Mucosa of gallbladder (tissue), 1 donor: ENCODE measurements around the gene MAPT. TPM values are rescaled to one million over a fixed set of nuclear protein-coding genes. Genes with fewer than 3 reads are reported as not detected.
"Not testable (repeated sequence)": the region's sequence is repeated elsewhere in the genome, so short reads cannot be mapped to it uniquely, and the experiment has no call there.

ENCODE experiments used
- DNase-seq: peaks from one replicate; pipeline ENCODE4 v3.0.0-alpha.2; 2020; ENCODE audit warnings: low spot score
- total RNA-seq: library from RNA; stranded (reverse); gene quantifications from one replicate; pipeline ENCODE4 v1.2.1, GENCODE V29; 2021
- donor health status: DM: no; HTN: no; CAD: no.

Gene MAPT
- total RNA-seq, 1 donor from 2014 or later, result 11.0 TPM

DNA sequence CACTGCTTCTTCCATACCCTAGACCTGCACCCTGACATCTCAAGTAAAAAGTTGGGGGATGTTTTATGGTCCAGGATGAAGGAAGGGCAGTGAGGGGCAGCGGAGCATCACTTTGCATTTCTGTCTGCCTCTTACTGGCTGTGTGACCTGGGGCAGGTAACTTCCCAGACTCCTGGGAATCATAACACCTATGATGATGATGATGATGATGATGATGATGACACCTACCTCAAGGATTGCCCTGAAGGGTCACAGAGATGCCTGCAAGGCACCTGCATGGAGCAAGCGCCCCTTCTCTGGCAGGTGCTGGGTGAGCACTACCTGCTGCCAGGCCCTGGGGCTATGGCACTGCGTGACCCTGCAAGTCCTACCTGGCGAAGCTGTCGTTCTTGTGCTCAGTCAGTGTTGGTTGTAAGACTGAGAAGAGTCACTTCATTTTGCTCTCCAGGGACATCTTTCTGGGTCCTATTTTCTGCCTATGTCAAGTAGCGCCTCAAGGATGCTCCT, 58.5 kb downstream of the MAPT start:
- no peak for DNase-seq

DNA sequence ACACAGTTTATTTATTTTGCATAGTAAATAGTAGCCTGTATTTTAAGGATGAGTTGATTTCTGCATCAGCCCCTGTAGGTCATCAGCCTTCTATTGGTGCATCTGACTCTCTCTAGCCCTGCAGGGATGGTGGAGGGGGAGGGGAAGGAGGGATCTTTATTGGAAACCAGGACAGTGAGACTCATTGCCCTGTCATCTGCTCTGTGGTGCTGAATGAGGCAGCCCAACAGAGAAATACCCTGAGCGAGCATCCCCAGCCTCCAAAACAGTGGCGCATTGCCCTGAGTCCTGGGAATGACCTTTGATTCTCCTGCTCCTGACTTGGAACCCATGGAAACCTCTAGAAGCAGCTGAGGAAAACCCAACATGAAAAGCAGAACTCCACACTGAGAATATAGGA, 59.2 kb downstream of the MAPT start:
- DNase-seq, result no peak

DNA sequence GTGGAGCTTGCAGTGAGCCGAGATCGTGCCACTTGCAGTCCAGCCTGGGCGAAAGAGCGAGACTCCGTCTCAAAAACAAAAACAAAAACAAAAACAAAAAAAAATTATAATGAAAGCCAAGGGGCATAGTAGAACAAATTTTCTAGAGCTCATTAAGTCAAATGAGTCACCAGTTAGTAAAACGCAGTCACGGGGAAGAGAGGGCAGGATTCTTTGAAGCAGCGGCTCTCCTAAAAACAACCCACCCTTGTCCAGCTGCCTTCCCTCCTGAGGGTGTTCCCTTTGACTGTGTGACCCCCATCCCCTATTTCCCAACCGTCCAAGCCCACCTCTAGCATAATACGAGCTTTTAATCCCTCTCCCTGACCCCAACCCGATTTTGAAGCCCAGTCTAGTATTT, 60.6 kb downstream of the MAPT start:
- no peak for DNase-seq

GRCh38 chr17:45955326-45955725, 61.0 kb downstream of the MAPT start:
- DNase-seq, result no peak

GRCh38 chr17:45956090-45956489, 61.7 kb downstream of the MAPT start:
- no peak for DNase-seq

GRCh38 chr17:45956746-45957145, 62.4 kb downstream of the MAPT start:
- not testable (repeated sequence) for DNase-seq

GRCh38 chr17:45958307-45958706, 64.0 kb downstream of the MAPT start:
- no peak for DNase-seq

DNA sequence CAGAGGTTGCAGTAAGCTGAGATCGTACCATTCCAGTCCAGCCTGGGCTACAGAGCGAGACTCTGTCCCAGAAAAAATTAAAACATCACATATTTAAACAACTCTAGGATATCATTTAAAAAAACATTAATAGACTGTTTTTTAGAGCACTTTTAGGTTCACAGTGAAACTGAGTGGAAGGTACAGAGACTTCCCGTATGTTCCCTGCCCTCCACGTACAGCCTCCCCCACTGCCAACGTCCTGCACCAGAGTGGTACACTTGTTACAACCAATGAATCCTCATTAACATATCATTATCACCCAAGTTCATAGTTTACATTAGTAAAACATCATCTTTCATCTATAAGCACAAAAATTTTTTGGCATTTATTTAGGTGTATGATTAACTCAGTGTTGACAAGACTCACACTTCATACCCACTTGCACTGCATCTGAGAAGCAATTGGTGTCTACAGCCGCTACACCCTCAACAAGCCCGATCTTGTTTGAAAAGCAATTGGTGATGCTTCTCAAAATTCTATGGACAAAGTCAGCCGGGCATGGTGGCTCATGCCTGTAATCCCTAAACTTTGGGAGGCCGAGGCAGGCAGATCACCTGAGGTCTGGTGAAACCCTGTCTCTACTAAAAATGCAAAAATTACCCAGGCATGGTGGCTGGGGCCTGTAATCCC, 64.8 kb downstream of the MAPT start:
- no peak for DNase-seq

- DNase-seq, result no peak
Observed at GRCh38 chr17:45960311-45960710, 66.0 kb downstream of the MAPT start.

DNA sequence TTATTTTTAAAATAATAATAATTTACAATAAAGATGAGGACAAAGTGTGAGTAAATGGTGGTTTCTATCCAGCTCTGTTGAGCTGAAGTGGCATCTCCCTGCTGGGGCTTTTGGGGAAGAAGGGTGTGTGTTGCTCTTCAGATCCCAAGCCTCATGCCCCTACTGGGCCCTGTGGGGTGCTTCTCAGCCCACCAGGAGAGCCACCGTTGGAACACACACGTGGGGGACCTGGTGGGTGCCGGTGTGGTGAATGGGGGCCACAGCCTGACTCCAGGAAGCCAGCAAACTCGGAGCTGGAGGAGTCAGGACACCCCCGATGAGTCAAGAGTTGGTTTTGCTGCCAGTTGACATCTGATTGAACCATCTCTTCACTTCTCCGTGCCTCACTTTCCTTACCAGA, 66.9 kb downstream of the MAPT start:
- no peak for DNase-seq

GRCh38 chr17:45962221-45962972, 68.0 kb downstream of the MAPT start:
- no peak for DNase-seq

- no peak for DNase-seq
Observed at GRCh38 chr17:45963283-45963682, 68.9 kb downstream of the MAPT start.

- DNase-seq, result no peak
Observed at GRCh38 chr17:45963889-45964288, 69.5 kb downstream of the MAPT start.

DNA sequence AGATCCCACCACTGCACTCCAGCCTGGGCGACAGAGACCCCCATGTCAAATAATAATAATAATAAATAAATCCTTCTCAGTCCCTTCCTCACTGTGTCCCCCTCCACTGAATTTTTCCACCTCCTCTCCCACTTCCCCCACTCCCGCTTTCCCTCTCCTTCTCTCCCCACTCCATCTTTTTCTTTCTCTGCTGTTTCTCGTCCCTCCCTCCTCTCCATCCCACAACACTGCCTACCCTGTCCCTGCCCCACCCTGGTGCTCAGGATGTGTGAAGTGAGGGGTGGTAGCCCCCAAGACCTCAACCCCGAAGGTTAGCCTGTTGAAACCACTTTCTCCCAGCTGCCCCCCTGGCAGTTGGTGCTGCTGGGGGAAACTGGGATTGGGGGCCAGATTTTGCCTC, 70.3 kb downstream of the MAPT start:
- DNase-seq, result no peak

- DNase-seq, result no peak
Observed at GRCh38 chr17:45965812-45966211, 71.5 kb downstream of the MAPT start.

DNA sequence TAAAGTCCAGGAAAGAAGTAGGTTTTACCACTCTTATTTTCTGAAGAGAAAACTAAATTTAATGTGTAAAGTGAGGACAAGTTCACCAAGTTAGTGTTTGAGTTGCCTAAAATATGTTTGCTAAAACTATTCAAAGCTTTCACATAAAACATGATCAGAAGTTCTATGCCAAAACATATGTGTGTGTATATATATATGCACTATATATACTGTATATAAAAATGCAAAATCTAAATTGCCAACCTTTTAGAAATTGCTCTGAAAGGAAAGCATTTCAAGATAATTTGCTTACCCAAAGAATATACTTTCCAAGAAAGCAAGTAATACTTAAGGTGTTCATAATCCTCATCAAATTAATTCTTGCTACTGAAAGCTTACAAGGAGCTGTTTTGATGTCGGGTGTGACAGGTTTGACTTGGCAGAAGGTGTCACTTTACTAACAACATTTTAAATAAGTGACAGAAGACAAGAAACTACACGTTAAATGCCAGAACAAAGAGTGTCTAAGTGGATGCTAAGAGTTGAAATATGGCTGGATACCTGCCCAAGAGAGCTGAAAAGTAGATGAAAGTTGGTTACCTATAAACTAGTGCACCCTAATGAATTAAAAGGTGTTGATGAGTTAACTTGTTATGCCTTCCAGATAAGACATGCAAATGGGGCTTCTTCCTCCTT, 72.4 kb downstream of the MAPT start:
- DNase-seq, result no peak

GRCh38 chr17:45967378-45967777, 73.0 kb downstream of the MAPT start:
- no peak for DNase-seq

DNA sequence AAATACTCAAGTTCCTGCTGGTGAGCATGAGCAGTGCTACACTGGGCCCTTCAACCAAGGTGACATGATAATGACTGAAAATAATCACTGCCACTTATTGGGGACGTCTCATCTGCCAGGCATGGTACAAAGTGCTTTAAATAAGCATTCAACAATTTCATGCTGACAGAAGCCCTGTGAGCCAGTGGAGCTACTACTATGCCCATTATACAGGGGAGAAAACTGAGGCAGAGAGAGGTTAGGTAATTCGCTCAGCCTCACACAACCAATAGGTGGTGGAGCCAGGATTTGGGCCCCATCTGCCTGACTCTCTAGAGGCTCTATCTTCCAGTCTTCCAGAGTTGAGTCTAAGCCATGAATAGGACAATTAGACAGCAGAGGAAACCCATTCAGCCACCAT, 74.4 kb downstream of the MAPT start:
- no peak for DNase-seq

GRCh38 chr17:45969726-45970125, 75.4 kb downstream of the MAPT start:
- DNase-seq, result no peak

GRCh38 chr17:45970659-45971058, 76.3 kb downstream of the MAPT start:
- no peak for DNase-seq

DNA sequence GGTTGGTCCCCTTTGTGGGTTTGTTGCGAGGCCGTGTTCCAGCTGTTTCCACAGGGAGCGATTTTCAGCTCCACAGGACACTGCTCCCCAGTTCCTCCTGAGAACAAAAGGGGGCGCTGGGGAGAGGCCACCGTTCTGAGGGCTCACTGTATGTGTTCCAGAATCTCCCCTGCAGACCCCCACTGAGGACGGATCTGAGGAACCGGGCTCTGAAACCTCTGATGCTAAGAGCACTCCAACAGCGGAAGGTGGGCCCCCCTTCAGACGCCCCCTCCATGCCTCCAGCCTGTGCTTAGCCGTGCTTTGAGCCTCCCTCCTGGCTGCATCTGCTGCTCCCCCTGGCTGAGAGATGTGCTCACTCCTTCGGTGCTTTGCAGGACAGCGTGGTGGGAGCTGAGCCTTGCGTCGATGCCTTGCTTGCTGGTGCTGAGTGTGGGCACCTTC, 77.4 kb downstream of the MAPT start:
- no peak for DNase-seq

- DNase-seq, result no peak
Observed at GRCh38 chr17:45972531-45972930, 78.2 kb downstream of the MAPT start.
